K562 (cell line): ENCODE results near the gene TMTC3. TPM values are rescaled to one million over a fixed set of nuclear protein-coding genes. Genes with fewer than 3 reads are reported as not detected.

Experiments used
- ATF6 ChIP-seq: sonication (generic); formaldehyde crosslinking; IDR thresholded peaks from 2 replicates; pipeline ENCODE4 v1.4.0; 2020; ENCODE audit warnings: mild to moderate bottlenecking, missing genetic modification reagents
- BRCA1 ChIP-seq, 2 experiments: fragments of 450-650 bp in 1 of 2; sonication (generic) in 1 of 2; formaldehyde crosslinking in 1 of 2; IDR thresholded peaks; 2 replicates each; pipeline versions ENCODE4 v1.5.0 to v1.6.1; 2017 to 2020; ENCODE audit warnings: mild to moderate bottlenecking in 1 of 2, missing genetic modification reagents in 1 of 2
- CBX1 ChIP-seq: sonication (generic); IDR thresholded peaks from 2 replicates; pipeline ENCODE4 v1.6.1; 2016; ENCODE audit warnings: antibody characterized with exemption, low read depth, mild to moderate bottlenecking
- CREB1 ChIP-seq, 2 experiments: sonication (generic) in 1 of 2; formaldehyde crosslinking in 1 of 2; IDR thresholded peaks; 2 replicates each; pipeline versions ENCODE4 v1.6.1 to v1.8.0; 2012 to 2022; ENCODE audit warnings: inconsistent platforms in 1 of 2, mild to moderate bottlenecking in 1 of 2, missing genetic modification reagents in 1 of 2, moderate library complexity in 1 of 2
- CTCFL ChIP-seq: IDR thresholded peaks from 2 replicates; pipeline ENCODE4 v1.6.1; 2011; ENCODE audit warnings: borderline replicate concordance, low read depth, mild to moderate bottlenecking, moderate library complexity, low read length; ENCODE audit not compliant: insufficient read depth, poor library complexity, severe bottlenecking
- FOXM1 ChIP-seq, 2 experiments: fragments of 450-650 bp in 1 of 2; sonication (generic) in 1 of 2; formaldehyde crosslinking in 1 of 2; IDR thresholded peaks; 2 replicates each; pipeline versions ENCODE4 v1.6.1 to v1.9.0; 2017 to 2022; ENCODE audit warnings: low read depth in 2 of 2, mild to moderate bottlenecking in 2 of 2, missing genetic modification reagents in 1 of 2, moderate library complexity in 1 of 2
- HEY1 ChIP-seq: fragments of 250-450 bp; sonication (Bioruptor Pico); IDR thresholded peaks from 2 replicates; pipeline ENCODE4 v1.5.0; 2020; ENCODE audit warnings: mild to moderate bottlenecking, moderate library complexity, borderline replicate concordance
- JUND ChIP-seq, 2 experiments: IDR thresholded peaks; 2 replicates in 1 of 2; 3 replicates in 1 of 2; pipeline ENCODE4 v1.6.1; 2011; ENCODE audit warnings: borderline replicate concordance in 2 of 2, low read depth in 2 of 2, low read length in 2 of 2, improper control_type of control experiment in 1 of 2, missing biosample characterization in 1 of 2, missing genetic modification characterization in 1 of 2, missing genetic modification reagents in 1 of 2
- MEF2D ChIP-seq: conservative IDR thresholded peaks from 2 replicates; pipeline ENCODE4 v1.6.1; 2016; ENCODE audit warnings: low read depth, missing genetic modification characterization, missing compliant biosample characterization
- MTA3 ChIP-seq: fragments of 450-650 bp; formaldehyde crosslinking; IDR thresholded peaks from 2 replicates; pipeline ENCODE4 v1.6.1; 2017; ENCODE audit warnings: mild to moderate bottlenecking, borderline replicate concordance
- MYC ChIP-seq, 2 experiments: fragments of 250-450 bp in 1 of 2; sonication (Bioruptor Pico) in 1 of 2; IDR thresholded peaks; 2 replicates each; pipeline versions ENCODE4 v1.5.1 to v1.6.1; 2012 to 2021; ENCODE audit warnings: low read depth in 2 of 2, borderline replicate concordance in 1 of 2, improper control_type of control experiment in 1 of 2, low read length in 1 of 2, mild to moderate bottlenecking in 1 of 2, moderate library complexity in 1 of 2
- NCOA1 ChIP-seq: fragments of 450-650 bp; IDR thresholded peaks from 2 replicates; pipeline ENCODE4 v1.6.1; 2016; ENCODE audit warnings: low read depth
- TOE1 ChIP-seq, 2 experiments: fragments of 450-650 bp in 1 of 2; sonication (generic) in 1 of 2; formaldehyde crosslinking in 1 of 2; IDR thresholded peaks; 2 replicates each; pipeline versions ENCODE4 v1.7.1 to v1.8.0; 2016 to 2022; ENCODE audit warnings: borderline replicate concordance in 2 of 2, mild to moderate bottlenecking in 2 of 2, antibody characterized with exemption in 1 of 2, inconsistent platforms in 1 of 2, low read depth in 1 of 2, missing genetic modification reagents in 1 of 2, moderate library complexity in 1 of 2
- ZBED1 ChIP-seq: IDR thresholded peaks from 2 replicates; pipeline ENCODE4 v1.6.1; 2014
- ZNF740 ChIP-seq, 3 experiments: fragments of 200-800 bp in 1 of 3; sonication (Bioruptor generic) in 1 of 3; sonication (generic) in 1 of 3; formaldehyde crosslinking in 1 of 3; IDR thresholded peaks; 2 replicates each; pipeline versions ENCODE4 v1.6.1 to v1.8.0; 2016 to 2022; ENCODE audit warnings: mild to moderate bottlenecking in 2 of 3, missing compliant biosample characterization in 2 of 3, missing genetic modification characterization in 2 of 3, missing genetic modification reagents in 1 of 3
- ZZZ3 ChIP-seq: fragments of 450-650 bp; IDR thresholded peaks from 2 replicates; pipeline ENCODE4 v1.6.1; 2016; ENCODE audit warnings: antibody characterized with exemption, mild to moderate bottlenecking, moderate library complexity
- polyA plus RNA-seq, 8 experiments: library from polyadenylated mRNA; depleted of rRNA in 4 of 8; stranded (reverse) in 5 of 8; unstranded in 3 of 8; fragments of >200 nt; fragmentation: Nextera tagmentation in 2 of 8; fragmentation: Illumina TruSeq in 1 of 8; extraction: Ambion mirVana in 2 of 8; extraction: Trizol in 1 of 8; gene quantifications; 2 replicates each; pipeline versions ENCODE4 v1.2.1 to v1.2.3, GENCODE V29; 2011 to 2014; ENCODE audit warnings: inconsistent platforms in 1 of 8, missing spikeins in 1 of 8
- total RNA-seq, 7 experiments: library from RNA; depleted of rRNA in 6 of 7; stranded (reverse); fragments of >200 nt in 6 of 7; fragmentation: Illumina TruSeq in 2 of 7; extraction: Trizol in 2 of 7; gene quantifications; 2 replicates each; pipeline versions ENCODE4 v1.2.1 to v1.2.3, GENCODE V29; 2011 to 2021; ENCODE audit warnings: low replicate concordance in 1 of 7

Gene TMTC3
- total and polyA plus RNA-seq, 9 of the 15 experiments (the other 6 are each of a cell fraction or from before 2014, with no cell fraction given), result 1.9 to 9.8 (median 4.7) TPM

GRCh38 chr12:88141774-88142609 is at the start of gene TMTC3, which contains the start of gene CEP290 (continued):
- TF ChIP-seq CREB1 (IDR thresholded peaks at IDR 0.05) (peak; percentile 66), CREB1 (CRISPR knock-in tag; IDR thresholded peaks at IDR 0.05) (peak; percentile 68; the same call in 1 of the 2 replicates), BRCA1 (IDR thresholded peaks at IDR 0.05) (no peak), BRCA1 (CRISPR knock-in tag; IDR thresholded peaks at IDR 0.05) (no peak), ZBED1 (no peak), CBX1 (no peak), TOE1 (IDR thresholded peaks at IDR 0.05; ENCODE audit: borderline replicate concordance) (0 out of 2 replicates have a peak, but pooled peaks have one; percentile 47), TOE1 (CRISPR knock-in tag; IDR thresholded peaks at IDR 0.05; ENCODE audit: borderline replicate concordance, low read depth) (no peak), MTA3 (no peak; the same call in 1 of the 2 replicates), NCOA1 (no peak), CTCFL (no peak), FOXM1 (IDR thresholded peaks at IDR 0.05; ENCODE audit: low read depth) (no peak), FOXM1 (CRISPR knock-in tag; IDR thresholded peaks at IDR 0.05; ENCODE audit: low read depth) (no peak), HEY1 (CRISPR knock-in tag) (no peak), ZZZ3 (no peak), JUND (IDR thresholded peaks at IDR 0.05; ENCODE audit: borderline replicate concordance, low read depth, low read length) (peak; percentile 70; the same call in 1 of the 2 replicates), JUND (tag; IDR thresholded peaks at IDR 0.05; ENCODE audit: borderline replicate concordance, low read depth, low read length) (no peak; the same call in 1 of the 3 replicates), MEF2D (no peak), ATF6 (CRISPR knock-in tag) (no peak), ZNF740 (CRISPR knock-in tag; IDR thresholded peaks at IDR 0.05) (no peak), ZNF740 (tag; IDR thresholded peaks at IDR 0.05) (no peak), MYC (IDR thresholded peaks at IDR 0.05; ENCODE audit: low read depth, low read length) (peak; percentile 38), MYC (CRISPR knock-in tag; IDR thresholded peaks at IDR 0.05; ENCODE audit: borderline replicate concordance, low read depth) (no peak)
